Fibroblast of skin of right quadriceps (primary cell): Measurements from ENCODE around the gene CKS2.
"Not testable (repeated sequence)": the region's sequence is repeated elsewhere in the genome, so short reads cannot be mapped to it uniquely, and the experiment has no call there.

ENCODE experiments used
- DNase-seq: peaks from one replicate; pipeline ENCODE4 v3.0.0-alpha.2; 2013

The CKS2 gene

GRCh38 chr9:89310475-89311345 is at the start of gene CKS2:
TSS of gene CKS2 (plus strand) at chr9:89311195. CDS start at chr9:89311293, 98 bp downstream.
- DNase-seq: peak; percentile 100

- no peak for DNase-seq
Measured at GRCh38 chr9:89273528-89274279, 37.3 kb upstream of the CKS2 start.

- peak; percentile 88 for DNase-seq
Measured at GRCh38 chr9:89274838-89275237, 36.2 kb upstream of the CKS2 start.

GRCh38 chr9:89276040-89276439 is 35.0 kb upstream of the CKS2 start:
- DNase-seq: not testable (repeated sequence)

GRCh38 chr9:89277043-89277442 is 34.0 kb upstream of the CKS2 start:
- no peak for DNase-seq

- no peak for DNase-seq
Measured at GRCh38 chr9:89277454-89277853, 33.5 kb upstream of the CKS2 start.

GRCh38 chr9:89278551-89278950 is 32.4 kb upstream of the CKS2 start:
- no peak for DNase-seq

- peak; percentile 66 for DNase-seq
Measured at GRCh38 chr9:89278997-89279739, 31.8 kb upstream of the CKS2 start.

DNA sequence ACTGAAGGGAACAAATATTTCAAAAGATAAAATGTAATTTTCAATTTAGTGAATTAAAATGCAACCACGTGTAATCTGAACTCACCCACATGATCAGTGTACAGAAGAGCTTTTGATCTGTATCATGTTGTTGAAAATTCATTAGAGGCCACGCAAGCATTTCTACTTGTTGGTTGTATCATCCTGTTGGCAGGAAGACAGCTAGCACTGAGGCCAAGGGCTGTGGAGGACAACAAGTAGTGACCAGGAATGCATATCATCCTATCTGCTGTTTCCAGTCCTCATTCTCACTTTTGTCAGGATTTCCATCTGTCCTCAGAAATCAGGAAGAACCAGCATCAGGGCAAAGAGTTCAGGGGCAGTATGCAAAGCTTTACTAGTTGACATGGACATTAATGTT is 29.9 kb upstream of the CKS2 start:
- DNase-seq: no peak

DNA sequence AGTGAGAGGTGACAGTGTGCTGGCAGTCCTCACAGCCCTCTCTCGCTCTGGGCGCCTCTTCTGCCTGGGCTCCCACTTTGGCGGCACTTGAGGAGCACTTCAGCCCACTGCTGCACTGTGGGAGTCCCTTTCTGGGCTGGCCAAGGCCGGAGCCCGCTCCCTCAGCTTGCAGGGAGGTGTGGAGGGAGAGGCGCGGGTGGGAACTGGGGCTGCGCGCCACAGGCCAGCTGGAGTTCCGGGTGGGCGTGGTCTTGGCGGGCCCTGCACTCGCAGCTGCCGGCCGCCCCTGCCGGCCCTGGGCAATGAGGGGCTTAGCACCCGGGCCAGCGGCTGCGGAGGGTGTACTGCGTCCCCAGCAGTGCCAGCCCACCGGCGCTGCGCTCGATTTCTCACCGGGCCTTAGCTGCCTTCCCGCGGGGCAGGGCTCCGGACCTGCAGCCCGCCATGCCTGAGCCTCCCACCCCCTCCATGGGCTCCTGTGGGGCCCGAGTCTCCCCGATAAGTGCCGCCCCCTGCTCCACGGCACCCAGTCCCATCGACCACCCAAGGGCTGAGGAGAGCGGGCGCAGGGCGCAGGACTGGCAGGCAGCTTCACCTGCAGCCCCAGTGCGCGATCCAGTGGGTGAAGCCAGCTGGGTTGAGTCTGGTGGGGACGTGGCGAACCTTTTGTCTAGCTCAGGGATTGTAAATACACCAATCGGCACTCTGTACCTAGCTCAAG is 28.6 kb upstream of the CKS2 start:
- DNase-seq: not testable (repeated sequence)

- no peak for DNase-seq
Measured at GRCh38 chr9:89284076-89284475, 26.9 kb upstream of the CKS2 start.

GRCh38 chr9:89291741-89292140 is 19.3 kb upstream of the CKS2 start:
- DNase-seq: no peak

DNA sequence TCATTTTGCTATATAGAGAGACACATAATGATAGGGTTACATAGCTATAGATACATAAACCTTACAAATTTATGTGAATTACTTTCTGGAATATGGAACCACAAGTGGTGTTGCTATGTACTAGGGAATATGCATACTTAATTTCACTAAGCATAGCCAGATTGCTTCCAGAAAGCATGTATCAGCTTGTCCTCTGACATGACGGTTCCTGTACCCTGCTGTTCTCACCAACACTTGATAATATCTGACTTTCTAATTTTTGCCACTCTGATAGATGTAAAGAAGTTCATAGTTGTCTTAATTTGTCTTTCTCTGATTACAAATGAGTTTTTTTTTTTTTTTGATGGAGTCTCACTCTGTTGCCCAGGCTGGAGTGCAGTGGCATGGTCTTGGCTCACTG is 18.0 kb upstream of the CKS2 start:
- DNase-seq: no peak

GRCh38 chr9:89295400-89295799 is 15.6 kb upstream of the CKS2 start:
- DNase-seq: no peak

- not testable (repeated sequence) for DNase-seq
Measured at GRCh38 chr9:89301996-89302395, 9.0 kb upstream of the CKS2 start.

- no peak for DNase-seq
Measured at GRCh38 chr9:89304020-89304833, 6.8 kb upstream of the CKS2 start.

DNA sequence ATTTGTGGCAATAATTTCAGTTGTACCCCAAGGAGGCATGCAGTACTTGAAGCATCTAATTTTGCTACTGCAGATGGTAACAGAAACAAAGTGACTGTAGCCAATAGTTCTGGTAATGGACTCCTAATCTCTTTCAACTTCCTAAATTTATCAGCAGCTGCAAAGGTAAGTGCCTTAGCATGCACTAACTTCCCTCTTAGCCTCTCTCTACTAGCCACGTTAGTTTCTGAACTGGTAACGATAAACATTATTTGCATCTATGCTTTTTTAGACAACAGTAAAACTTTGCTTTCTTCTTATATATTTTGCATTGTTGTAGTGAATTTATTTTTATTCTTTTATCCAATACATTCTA is 6.2 kb upstream of the CKS2 start:
- DNase-seq: no peak

- no peak for DNase-seq
Measured at GRCh38 chr9:89305868-89306267, 5.1 kb upstream of the CKS2 start.

GRCh38 chr9:89309166-89309565 is 1.8 kb upstream of the CKS2 start:
- DNase-seq: no peak

DNA sequence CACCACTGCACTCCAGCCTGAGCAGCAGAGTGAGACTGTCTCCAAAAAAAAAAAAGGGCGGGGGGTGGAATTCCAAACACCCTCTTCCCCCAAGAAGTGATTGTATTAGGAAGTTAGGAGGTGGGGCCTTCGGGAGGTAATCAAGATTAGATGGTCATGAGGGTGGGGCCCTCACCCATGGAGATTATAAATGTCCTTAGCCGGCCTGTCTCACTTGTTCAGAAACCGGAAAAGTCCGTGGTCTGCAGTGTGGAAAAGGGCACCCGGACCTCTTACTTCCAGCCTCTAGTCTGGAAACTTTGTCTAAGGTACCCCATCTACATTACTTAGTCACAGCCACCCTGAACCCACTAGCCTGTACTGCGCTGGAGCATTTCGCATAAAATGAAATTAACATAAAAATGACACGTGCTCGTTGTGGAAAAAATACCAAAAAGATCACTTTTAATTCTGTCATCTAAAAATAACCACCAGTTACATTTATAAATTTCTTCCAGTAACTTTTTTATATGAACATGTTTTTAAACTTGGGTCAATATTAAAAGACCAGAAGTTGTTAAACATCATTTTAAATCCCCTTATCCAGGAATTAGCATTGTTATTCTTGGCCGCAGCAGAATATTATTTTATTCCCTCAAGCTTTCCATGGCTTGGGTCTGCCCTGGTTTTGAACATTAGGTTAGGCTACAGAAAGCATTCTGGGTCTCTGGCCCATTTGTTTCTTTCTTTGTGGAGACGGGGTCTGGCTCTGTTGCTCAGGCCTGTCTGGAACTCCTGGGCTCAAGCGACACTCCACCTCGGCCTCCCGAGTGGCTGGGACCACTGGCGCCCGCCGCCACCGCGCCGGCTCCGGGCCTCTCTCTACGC is 1.2 kb upstream of the CKS2 start:
- no peak for DNase-seq
